Glutamatergic neuron (in vitro differentiated cells): ENCODE results near the gene SPON1. TPM values are rescaled to one million over a fixed set of nuclear protein-coding genes. Genes with fewer than 3 reads are reported as not detected.

Experiments used
- DNase-seq: peaks from one replicate; pipeline ENCODE4 v3.0.0; 2022
- H3K27ac Mint-ChIP-seq: one replicate; pipeline ENCODE4 v1.8.0; 2020; ENCODE audit warnings: mild to moderate bottlenecking, mixed read lengths, inconsistent platforms; ENCODE audit not compliant: unreplicated experiment
- H3K27me3 Mint-ChIP-seq: one replicate; pipeline ENCODE4 v1.8.0; 2020; ENCODE audit warnings: mild to moderate bottlenecking, moderate library complexity, mixed read lengths, inconsistent platforms; ENCODE audit not compliant: unreplicated experiment
- H3K36me3 Mint-ChIP-seq: one replicate; pipeline ENCODE4 v1.8.0; 2020; ENCODE audit warnings: mild to moderate bottlenecking, mixed read lengths, inconsistent platforms; ENCODE audit not compliant: unreplicated experiment
- H3K4me1 Mint-ChIP-seq: one replicate; pipeline ENCODE4 v1.8.0; 2020; ENCODE audit warnings: mild to moderate bottlenecking, low read depth, mixed read lengths, inconsistent platforms; ENCODE audit not compliant: unreplicated experiment
- H3K4me3 Mint-ChIP-seq: one replicate; pipeline ENCODE4 v1.8.0; 2020; ENCODE audit warnings: mild to moderate bottlenecking, mixed read lengths, inconsistent platforms; ENCODE audit not compliant: unreplicated experiment
- H3K9me3 Mint-ChIP-seq: one replicate; pipeline ENCODE4 v1.8.0; 2020; ENCODE audit warnings: mild to moderate bottlenecking, moderate library complexity, mixed read lengths, inconsistent platforms; ENCODE audit not compliant: unreplicated experiment
- CTCF ChIP-seq: fragments of 200-600 bp; sonication (generic); IDR thresholded peaks from one replicate; pipeline ENCODE4 v1.5.0; 2021; ENCODE audit not compliant: partially characterized antibody, unreplicated experiment
- total RNA-seq: library from RNA; stranded (reverse); fragmentation: NEBNext Ultra II Directional; extraction: Animal tissue kit (Norgen Biotek cat#: 25700); gene quantifications from one replicate; pipeline ENCODE4 v1.2.1, GENCODE V29; 2021; ENCODE audit not compliant: unreplicated experiment

The SPON1 gene
- total RNA-seq, 1 donor from 2014 or later: 0.81 TPM

- Mint-ChIP-seq H3K27me3 (peaks cover 2% of the 10 kb centered on the region), H3K9me3 (no peaks in the 10 kb centered on the region), H3K4me1 (no peaks in the 10 kb centered on the region), H3K36me3 (peaks cover 10% of the 10 kb centered on the region), H3K27ac (no peak overlapping the region), H3K4me3 (no peak overlapping the region)
- no peak for DNase-seq
- TF ChIP-seq CTCF: no peak
Measured at GRCh38 chr11:14224395-14224794, 261.9 kb downstream of the SPON1 start.

- H3K27me3 Mint-ChIP-seq: peaks cover 2% of the 10 kb centered on the region
- H3K4me1 Mint-ChIP-seq: no peaks in the 10 kb centered on the region
- no peak for TF ChIP-seq CTCF
- no peak for DNase-seq
- no peak overlapping the region for H3K27ac Mint-ChIP-seq
- H3K36me3 Mint-ChIP-seq: peaks cover 10% of the 10 kb centered on the region
- no peaks in the 10 kb centered on the region for H3K9me3 Mint-ChIP-seq
- no peak overlapping the region for H3K4me3 Mint-ChIP-seq
Measured at GRCh38 chr11:14225666-14226065, 263.1 kb downstream of the SPON1 start.

GRCh38 chr11:14228356-14228755, 265.8 kb downstream of the SPON1 start:
- Mint-ChIP-seq H3K4me1 (no peaks in the 10 kb centered on the region), H3K27me3 (peaks cover 2% of the 10 kb centered on the region), H3K4me3 (no peak overlapping the region), H3K36me3 (peaks cover 10% of the 10 kb centered on the region), H3K27ac (no peak overlapping the region), H3K9me3 (no peaks in the 10 kb centered on the region)
- no peak for DNase-seq
- TF ChIP-seq CTCF: no peak

GRCh38 chr11:14229472-14229871, 266.9 kb downstream of the SPON1 start:
- Mint-ChIP-seq H3K27ac (no peak overlapping the region), H3K36me3 (peaks cover 10% of the 10 kb centered on the region), H3K4me1 (no peaks in the 10 kb centered on the region), H3K9me3 (no peaks in the 10 kb centered on the region), H3K4me3 (no peak overlapping the region), H3K27me3 (no peaks in the 10 kb centered on the region)
- TF ChIP-seq CTCF: no peak
- no peak for DNase-seq

- H3K27me3 Mint-ChIP-seq: no peaks in the 10 kb centered on the region
Measured at GRCh38 chr11:14230407-14230806, 267.9 kb downstream of the SPON1 start.

More at GRCh38 chr11:14230407-14230806, 267.9 kb downstream of the SPON1 start:
- H3K4me3 Mint-ChIP-seq: no peak overlapping the region
- no peak overlapping the region for H3K27ac Mint-ChIP-seq
- peaks cover 10% of the 10 kb centered on the region for H3K36me3 Mint-ChIP-seq
- no peak for DNase-seq
- no peaks in the 10 kb centered on the region for H3K9me3 Mint-ChIP-seq
- no peaks in the 10 kb centered on the region for H3K4me1 Mint-ChIP-seq
- no peak for TF ChIP-seq CTCF
